GM19328 (cell line): ENCODE data around the gene LMF1.
"Not testable (repeated sequence)": the region's sequence is repeated elsewhere in the genome, so short reads cannot be mapped to it uniquely, and the experiment has no call there.

ENCODE experiments used
- ATAC-seq: cut with Tn5 transposase; IDR thresholded peaks from one replicate; pipeline ENCODE4 v1.9.1; 2021; ENCODE audit warnings: mild to moderate bottlenecking, moderate library complexity; ENCODE audit not compliant: unreplicated experiment

LMF1 gene

GRCh38 chr16:898761-899682 is 71.8 kb downstream of the LMF1 start:
- ATAC-seq: no peak

GRCh38 chr16:898216-898615 is 72.6 kb downstream of the LMF1 start:
- ATAC-seq: no peak

GRCh38 chr16:897701-898100 is 73.1 kb downstream of the LMF1 start:
- ATAC-seq: no peak

GRCh38 chr16:897200-897543 is 73.6 kb downstream of the LMF1 start:
- ATAC-seq: no peak

- ATAC-seq: no peak
Measured at GRCh38 chr16:896261-897199, 74.3 kb downstream of the LMF1 start.

GRCh38 chr16:895371-895770 is 75.4 kb downstream of the LMF1 start:
- no peak for ATAC-seq

GRCh38 chr16:894841-895240 is 75.9 kb downstream of the LMF1 start:
- ATAC-seq: no peak

- no peak for ATAC-seq
Measured at GRCh38 chr16:894136-894535, 76.6 kb downstream of the LMF1 start.

GRCh38 chr16:893360-893759 is 77.4 kb downstream of the LMF1 start:
- no peak for ATAC-seq

- ATAC-seq: no peak
Measured at GRCh38 chr16:892536-893255, 78.1 kb downstream of the LMF1 start.

GRCh38 chr16:892006-892405 is 78.8 kb downstream of the LMF1 start:
- ATAC-seq: no peak

GRCh38 chr16:891353-891740 is 79.4 kb downstream of the LMF1 start:
- no peak for ATAC-seq

- no peak for ATAC-seq
Measured at GRCh38 chr16:890716-891352, 80.0 kb downstream of the LMF1 start.

GRCh38 chr16:890217-890616 is 80.6 kb downstream of the LMF1 start:
- no peak for ATAC-seq

- ATAC-seq: no peak
Measured at GRCh38 chr16:889586-889985, 81.2 kb downstream of the LMF1 start.

- ATAC-seq: no peak
Measured at GRCh38 chr16:888901-889570, 81.7 kb downstream of the LMF1 start.

GRCh38 chr16:888456-888855 is 82.3 kb downstream of the LMF1 start:
- not testable (repeated sequence) for ATAC-seq

- ATAC-seq: no peak
Measured at GRCh38 chr16:887846-888245, 82.9 kb downstream of the LMF1 start.

GRCh38 chr16:886802-887731 is 83.7 kb downstream of the LMF1 start:
- no peak for ATAC-seq
